ENCODE data around the gene ZBTB16. TPM values are rescaled to one million over a fixed set of nuclear protein-coding genes. Genes with fewer than 3 reads are reported as not detected.

ZBTB16 gene
- total RNA-seq, 3 donors from 2014 or later (not counting 1 experiment from before 2014, with no cell fraction given), result 104 to 224 (median 156) TPM

- H3K9me3 ChIP-seq (ENCODE audit: control insufficient read depth, insufficient read depth, low read length), result no peaks in the 10 kb centered on the region
- Mint-ChIP-seq H3K4me1 (peaks cover 100% of the 10 kb centered on the region in 2 donors), H3K27me3 (ENCODE audit: low read depth in 2 of 2) (no peaks in the 10 kb centered on the region), H3K9me3 (no peaks in the 10 kb centered on the region), H3K4me3 (peak overlapping the region; percentile 83), H3K27ac (peak overlapping the region; percentile 89 to 100), H3K36me3 (no peaks in the 10 kb centered on the region)
- peak overlapping the region; percentile 56 for H3K27ac ChIP-seq (ENCODE audit: low read length)
- TF ChIP-seq CTCF (IDR thresholded peaks at IDR 0.05), result no peak
- H3K27me3 ChIP-seq (ENCODE audit: control insufficient read depth, insufficient read depth, low read length), result no peaks in the 10 kb centered on the region
- WGBS (ENCODE audit: insufficient coverage), result 21% methylated on average over 5 of the region's 5 CpGs
- DNase-seq (peak in 1 of 2 donors; percentile 43), ATAC-seq (peak; percentile 28 to 69 (median 58))
- no peak overlapping the region for H3K4me3 ChIP-seq (ENCODE audit: low read length)
- H3K36me3 ChIP-seq (ENCODE audit: control insufficient read depth, insufficient read depth, low read length), result no peaks in the 10 kb centered on the region
- intact Hi-C loops (cut with micrococcal nuclease), result no loop called here
- H3K4me1 ChIP-seq (ENCODE audit: control insufficient read depth, insufficient read depth, low read length), result peaks cover 98% of the 10 kb centered on the region
These were observed 27.5 kb downstream of the ZBTB16 start for GRCh38 chr11:114087025-114087424.

- intact Hi-C loops (cut with micrococcal nuclease), result no loop called here
- Histone ChIP-seq H3K27me3 (ENCODE audit: control insufficient read depth, insufficient read depth, low read length) (no peaks in the 10 kb centered on the region), H3K4me3 (ENCODE audit: low read length) (no peak overlapping the region), H3K27ac (ENCODE audit: low read length) (peak overlapping the region; percentile 19), H3K36me3 (ENCODE audit: control insufficient read depth, insufficient read depth, low read length) (no peaks in the 10 kb centered on the region), H3K4me1 (ENCODE audit: control insufficient read depth, insufficient read depth, low read length) (peaks cover 98% of the 10 kb centered on the region), H3K9me3 (ENCODE audit: control insufficient read depth, insufficient read depth, low read length) (no peaks in the 10 kb centered on the region)
- Mint-ChIP-seq H3K27ac (peak overlapping the region; percentile 89 to 100), H3K27me3 (ENCODE audit: low read depth in 2 of 2) (no peaks in the 10 kb centered on the region), H3K9me3 (no peaks in the 10 kb centered on the region), H3K36me3 (no peaks in the 10 kb centered on the region), H3K4me1 (peaks cover 100% of the 10 kb centered on the region in 2 donors), H3K4me3 (peak overlapping the region; percentile 83)
- TF ChIP-seq CTCF (IDR thresholded peaks at IDR 0.05), result no peak
- peak in 1 of 2 donors; percentile 3 for DNase-seq
- ATAC-seq, result no peak
- 78% methylated on average over 9 of the region's 9 CpGs for WGBS (ENCODE audit: insufficient coverage)
These were observed 28.7 kb downstream of the ZBTB16 start for GRCh38 chr11:114088216-114088615.

GRCh38 chr11:114088836-114089235, 29.3 kb downstream of the ZBTB16 start:
- WGBS (ENCODE audit: insufficient coverage), result 51% methylated on average over 7 of the region's 7 CpGs
- H3K4me1 ChIP-seq (ENCODE audit: control insufficient read depth, insufficient read depth, low read length), result peaks cover 95% of the 10 kb centered on the region
- H3K27me3 ChIP-seq (ENCODE audit: control insufficient read depth, insufficient read depth, low read length), result no peaks in the 10 kb centered on the region
- peak overlapping the region; percentile 19 for H3K27ac ChIP-seq (ENCODE audit: low read length)
- Mint-ChIP-seq H3K4me3 (peak overlapping the region; percentile 83), H3K27me3 (ENCODE audit: low read depth in 2 of 2) (no peaks in the 10 kb centered on the region), H3K4me1 (peaks cover 100% of the 10 kb centered on the region in 2 donors), H3K9me3 (no peaks in the 10 kb centered on the region), H3K36me3 (no peaks in the 10 kb centered on the region), H3K27ac (peak overlapping the region; percentile 89 to 100)
- H3K36me3 ChIP-seq (ENCODE audit: control insufficient read depth, insufficient read depth, low read length), result no peaks in the 10 kb centered on the region
- intact Hi-C loops (cut with micrococcal nuclease), result no loop called here
- H3K9me3 ChIP-seq (ENCODE audit: control insufficient read depth, insufficient read depth, low read length), result no peaks in the 10 kb centered on the region
- DNase-seq, result peak in 1 of 2 donors; percentile 13
- no peak overlapping the region for H3K4me3 ChIP-seq (ENCODE audit: low read length)
- no peak for TF ChIP-seq CTCF (IDR thresholded peaks at IDR 0.05)
- no peak for ATAC-seq

GRCh38 chr11:114089748-114090147, 30.2 kb downstream of the ZBTB16 start:
- no peaks in the 10 kb centered on the region for H3K9me3 Mint-ChIP-seq
- H3K27ac ChIP-seq (ENCODE audit: low read length), result peak overlapping the region; percentile 16
- H3K27ac Mint-ChIP-seq, result peak overlapping the region; percentile 89 to 100
- peaks cover 97 to 98% of the 10 kb centered on the region in 2 donors for H3K4me1 Mint-ChIP-seq
- peaks cover 90% of the 10 kb centered on the region for H3K4me1 ChIP-seq (ENCODE audit: control insufficient read depth, insufficient read depth, low read length)
- no peak for DNase-seq
- no peak overlapping the region for H3K4me3 ChIP-seq (ENCODE audit: low read length)
- TF ChIP-seq CTCF (IDR thresholded peaks at IDR 0.05), result no peak
- H3K9me3 ChIP-seq (ENCODE audit: control insufficient read depth, insufficient read depth, low read length), result no peaks in the 10 kb centered on the region
- ATAC-seq, result no peak
- no peaks in the 10 kb centered on the region for H3K36me3 Mint-ChIP-seq
- H3K4me3 Mint-ChIP-seq, result peak overlapping the region; percentile 75
- H3K27me3 Mint-ChIP-seq (ENCODE audit: low read depth in 2 of 2), result no peaks in the 10 kb centered on the region
- no peaks in the 10 kb centered on the region for H3K27me3 ChIP-seq (ENCODE audit: control insufficient read depth, insufficient read depth, low read length)
- no peaks in the 10 kb centered on the region for H3K36me3 ChIP-seq (ENCODE audit: control insufficient read depth, insufficient read depth, low read length)
- intact Hi-C loops (cut with micrococcal nuclease), result no loop called here
- WGBS (ENCODE audit: insufficient coverage), result 74% methylated on average over 4 of the region's 4 CpGs

Data from natural killer cell (primary cell).